ENCODE measurements around the gene CYP19A1. TPM values are rescaled to one million over a fixed set of nuclear protein-coding genes. Genes with fewer than 3 reads are reported as not detected.

Gene CYP19A1
- total and polyA plus RNA-seq, 2 donors (not counting 1 experiment from before 2014, with no cell fraction given) = not detected

DNA sequence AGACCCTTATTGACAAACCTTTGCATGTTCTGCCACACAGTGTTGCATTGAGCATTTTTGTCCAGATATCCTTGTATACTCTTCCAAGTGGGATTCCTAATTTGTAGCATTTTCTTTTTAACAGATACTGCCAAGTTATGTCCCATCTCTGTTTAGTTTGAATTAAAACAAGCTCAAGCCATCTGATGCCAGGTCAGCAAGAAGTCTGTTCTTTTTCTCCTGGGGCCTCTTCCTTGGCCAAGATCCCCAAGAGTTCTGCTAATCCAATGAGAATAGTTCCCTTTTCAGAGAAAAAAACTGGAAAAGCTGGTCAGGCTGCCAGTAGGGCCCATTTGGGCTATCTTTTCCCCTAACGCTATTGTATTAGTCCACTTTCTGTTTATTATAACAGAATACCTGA is 32.9 kb upstream of the CYP19A1 start:
- H3K27ac Mint-ChIP-seq = no peak overlapping the region
- Histone ChIP-seq H3K79me2 (ENCODE audit: control insufficient read depth, insufficient read depth, low read length) (no peaks in the 10 kb centered on the region), H3K4me1 (ENCODE audit: control insufficient read depth in 2 of 2, insufficient read depth in 2 of 2, low read length in 2 of 2) (no peaks in the 10 kb centered on the region), H3K4me3 (ENCODE audit: control extremely low read depth in 1 of 5, extremely low read depth in 1 of 5, insufficient read depth in 1 of 5, low read depth in 2 of 5, low read length in 4 of 5) (no peak overlapping the region), H3K4me2 (replicated peaks; ENCODE audit: low read depth, low read length, poor library complexity, severe bottlenecking) (no peak overlapping the region), H3K36me3 (replicated peaks in 1 of 2; ENCODE audit: control extremely low read depth in 1 of 2, control insufficient read depth in 1 of 2, extremely low read depth in 1 of 2, insufficient read depth in 2 of 2, low read length in 1 of 2) (no peaks in the 10 kb centered on the region), H3K27me3 (replicated peaks in 1 of 4; ENCODE audit: control extremely low read depth in 1 of 4, control insufficient read depth in 3 of 4, insufficient read depth in 4 of 4, low read length in 3 of 4) (no peaks in the 10 kb centered on the region), H3K9me3 (ENCODE audit: control extremely low read depth in 1 of 3, control insufficient read depth in 2 of 3, insufficient read depth in 1 of 3, low read length in 2 of 3) (peaks cover 0 to 3% (median 0%) of the 10 kb centered on the region in 3 donors), H4K20me1 (ENCODE audit: control insufficient read depth, insufficient read depth, low read length, poor library complexity, severe bottlenecking) (no peaks in the 10 kb centered on the region), H3K27ac (ENCODE audit: low read length in 2 of 2) (no peak overlapping the region), H2AFZ (ENCODE audit: insufficient read depth, low read depth, low read length, poor library complexity, severe bottlenecking) (no peak overlapping the region), H3K9ac (ENCODE audit: low read length) (no peak overlapping the region)
- POLR2A ChIA-PET = no interaction called here
- TF ChIP-seq, protein P1, sequence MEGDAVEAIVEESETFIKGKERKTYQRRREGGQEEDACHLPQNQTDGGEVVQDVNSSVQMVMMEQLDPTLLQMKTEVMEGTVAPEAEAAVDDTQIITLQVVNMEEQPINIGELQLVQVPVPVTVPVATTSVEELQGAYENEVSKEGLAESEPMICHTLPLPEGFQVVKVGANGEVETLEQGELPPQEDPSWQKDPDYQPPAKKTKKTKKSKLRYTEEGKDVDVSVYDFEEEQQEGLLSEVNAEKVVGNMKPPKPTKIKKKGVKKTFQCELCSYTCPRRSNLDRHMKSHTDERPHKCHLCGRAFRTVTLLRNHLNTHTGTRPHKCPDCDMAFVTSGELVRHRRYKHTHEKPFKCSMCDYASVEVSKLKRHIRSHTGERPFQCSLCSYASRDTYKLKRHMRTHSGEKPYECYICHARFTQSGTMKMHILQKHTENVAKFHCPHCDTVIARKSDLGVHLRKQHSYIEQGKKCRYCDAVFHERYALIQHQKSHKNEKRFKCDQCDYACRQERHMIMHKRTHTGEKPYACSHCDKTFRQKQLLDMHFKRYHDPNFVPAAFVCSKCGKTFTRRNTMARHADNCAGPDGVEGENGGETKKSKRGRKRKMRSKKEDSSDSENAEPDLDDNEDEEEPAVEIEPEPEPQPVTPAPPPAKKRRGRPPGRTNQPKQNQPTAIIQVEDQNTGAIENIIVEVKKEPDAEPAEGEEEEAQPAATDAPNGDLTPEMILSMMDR (IDR thresholded peaks at IDR 0.05) = no peak
- no peak for TF ChIP-seq EZH2 (IDR thresholded peaks at IDR 0.05; ENCODE audit: borderline replicate concordance, insufficient read depth, low read depth, low read length, poor library complexity, severe bottlenecking)
- no peak for ATAC-seq (ENCODE audit: low read depth)
- CTCF ChIA-PET = no interaction called here
- WGBS (ENCODE audit: insufficient coverage) = no CpG with 5 or more reads among the region's 1 CpG
- H3K27me3 Mint-ChIP-seq = no peaks in the 10 kb centered on the region
- intact Hi-C loops (cut with micrococcal nuclease) = no loop called here
- H3K4me1 Mint-ChIP-seq = no peaks in the 10 kb centered on the region
- DNase-seq = no peak
- H3K4me3 Mint-ChIP-seq = no peak overlapping the region
- H3K9me3 Mint-ChIP-seq (ENCODE audit: insufficient read depth) = no peaks in the 10 kb centered on the region

DNA sequence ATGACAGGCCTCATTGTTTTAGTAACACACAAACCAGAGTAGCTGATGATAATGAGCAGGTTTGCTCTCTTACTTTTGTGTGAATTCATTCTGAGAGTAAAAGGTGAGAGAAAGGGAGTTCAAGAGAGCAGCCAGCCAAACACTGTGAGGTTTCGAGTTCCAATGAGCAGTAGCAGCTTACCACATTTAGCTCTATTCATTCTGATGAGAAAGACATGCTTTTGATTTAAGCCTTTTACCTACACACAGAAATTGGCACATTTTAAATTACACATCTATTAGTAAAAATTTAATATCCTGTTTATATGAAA is 31.0 kb upstream of the CYP19A1 start:
- Mint-ChIP-seq H3K4me1 (no peaks in the 10 kb centered on the region), H3K4me3 (no peak overlapping the region), H3K27me3 (peaks cover 7% of the 10 kb centered on the region), H3K27ac (no peak overlapping the region), H3K9me3 (ENCODE audit: insufficient read depth) (no peaks in the 10 kb centered on the region)
- no peak for TF ChIP-seq EZH2 (IDR thresholded peaks at IDR 0.05; ENCODE audit: borderline replicate concordance, insufficient read depth, low read depth, low read length, poor library complexity, severe bottlenecking)
- TF ChIP-seq, protein P1 (IDR thresholded peaks at IDR 0.05) = no peak
- H3K27ac ChIP-seq (ENCODE audit: low read length in 2 of 2) = no peak overlapping the region
- no peak overlapping the region for H3K4me3 ChIP-seq (ENCODE audit: control extremely low read depth in 1 of 5, extremely low read depth in 1 of 5, insufficient read depth in 1 of 5, low read depth in 2 of 5, low read length in 4 of 5)
- WGBS (ENCODE audit: insufficient coverage) = no CpG with 5 or more reads among the region's 1 CpG
- H3K4me2 ChIP-seq (replicated peaks; ENCODE audit: low read depth, low read length, poor library complexity, severe bottlenecking) = no peak overlapping the region
- intact Hi-C loops (cut with micrococcal nuclease) = no loop called here
- ChIA-PET POLR2A (no interaction called here), CTCF (no interaction called here)
- DNase-seq (no peak), ATAC-seq (ENCODE audit: low read depth) (no peak)
- H3K27me3 ChIP-seq (replicated peaks in 1 of 4; ENCODE audit: control extremely low read depth in 1 of 4, control insufficient read depth in 3 of 4, insufficient read depth in 4 of 4, low read length in 3 of 4) = no peaks in the 10 kb centered on the region
- H2AFZ ChIP-seq (ENCODE audit: insufficient read depth, low read depth, low read length, poor library complexity, severe bottlenecking) = no peak overlapping the region
- no peaks in the 10 kb centered on the region for H3K79me2 ChIP-seq (ENCODE audit: control insufficient read depth, insufficient read depth, low read length)
- no peaks in the 10 kb centered on the region for H4K20me1 ChIP-seq (ENCODE audit: control insufficient read depth, insufficient read depth, low read length, poor library complexity, severe bottlenecking)
- H3K36me3 ChIP-seq (replicated peaks in 1 of 2; ENCODE audit: control extremely low read depth in 1 of 2, control insufficient read depth in 1 of 2, extremely low read depth in 1 of 2, insufficient read depth in 2 of 2, low read length in 1 of 2) = no peaks in the 10 kb centered on the region
- H3K4me1 ChIP-seq (ENCODE audit: control insufficient read depth in 2 of 2, insufficient read depth in 2 of 2, low read length in 2 of 2) = no peaks in the 10 kb centered on the region
- H3K9ac ChIP-seq (ENCODE audit: low read length) = no peak overlapping the region
- H3K9me3 ChIP-seq (ENCODE audit: control extremely low read depth in 1 of 3, control insufficient read depth in 2 of 3, insufficient read depth in 1 of 3, low read length in 2 of 3) = peaks cover 0 to 3% (median 0%) of the 10 kb centered on the region in 3 donors
